Posterior cingulate gyrus (tissue), 11 donors: ENCODE measurements around the gene TOE1.

ENCODE experiments used
- DNase-seq, 10 donors: peaks; one replicate each; pipeline versions ENCODE4 v3.0.0 to v3.0.0-alpha.2; 2020 to 2021; ENCODE audit warnings: mixed read lengths in 3 of 10
- intact Hi-C: fragments of 100-400 bp; cut with DNase I; formaldehyde crosslinking; loops from one replicate; pipeline ENCODE4 v1.15.1; 2023

Gene TOE1

GRCh38 chr1:45325851-45326506, 14.0 kb upstream of the TOE1 start:
- no peak for DNase-seq
- intact Hi-C loops, result no loop called here

- intact Hi-C loops, result no loop called here
Observed at GRCh38 chr1:45326627-45327623, 13.0 kb upstream of the TOE1 start, which contains the start of gene HPDL. TSS of gene HPDL (plus strand) at chr1:45326895. CDS start at chr1:45327149, 254 bp downstream.

GRCh38 chr1:45327644-45328515, 12.1 kb upstream of the TOE1 start:
- peak in 1 of 10 donors; percentile 78 for DNase-seq

More at GRCh38 chr1:45326627-45327623, 13.0 kb upstream of the TOE1 start, which contains the start of gene HPDL:
- DNase-seq, result peak; percentile 57 to 93 (median 72)

GRCh38 chr1:45328680-45329079, 11.3 kb upstream of the TOE1 start:
- intact Hi-C loops, result no loop called here
- DNase-seq, result no peak

More at GRCh38 chr1:45327644-45328515, 12.1 kb upstream of the TOE1 start:
- intact Hi-C loops, result no loop called here

GRCh38 chr1:45329445-45329844, 10.5 kb upstream of the TOE1 start:
- DNase-seq, result no peak
- intact Hi-C loops, result no loop called here

GRCh38 chr1:45331436-45332345, 8.3 kb upstream of the TOE1 start:
- no peak for DNase-seq
- intact Hi-C loops, result no loop called here

GRCh38 chr1:45332346-45332720, 7.6 kb upstream of the TOE1 start:
- DNase-seq, result no peak
- intact Hi-C loops, result no loop called here

GRCh38 chr1:45334308-45335245, 5.4 kb upstream of the TOE1 start:
- DNase-seq, result peak in 1 of 10 donors; percentile 18
- intact Hi-C loops, result no loop called here

- intact Hi-C loops, result no loop called here
- DNase-seq, result no peak
Observed at GRCh38 chr1:45335855-45336324, 4.1 kb upstream of the TOE1 start.

GRCh38 chr1:45337630-45338325, 2.2 kb upstream of the TOE1 start:
- no peak for DNase-seq
- intact Hi-C loops, result no loop called here

- intact Hi-C loops, result loop anchor here (1.0 to 5.0 kb wide), 2 partner anchors 38 to 151 kb away; partner anchors contain the start of gene TESK2
- no peak for DNase-seq
Observed at GRCh38 chr1:45340816-45341466, 971 bp downstream of the TOE1 start.

- intact Hi-C loops, result loop anchor here (5.0 kb wide), 1 partner anchor 148 kb away; the partner anchor contains the start of gene TESK2
Observed at GRCh38 chr1:45344499-45344898, 4.5 kb downstream of the TOE1 start.

GRCh38 chr1:45345014-45345413, 5.0 kb downstream of the TOE1 start:
- intact Hi-C loops, result no loop called here
- peak in 1 of 10 donors; percentile 80 for DNase-seq

More at GRCh38 chr1:45344499-45344898, 4.5 kb downstream of the TOE1 start:
- no peak for DNase-seq

GRCh38 chr1:45346473-45346872, 6.5 kb downstream of the TOE1 start:
- DNase-seq, result peak in 1 of 10 donors; percentile 13
- intact Hi-C loops, result no loop called here

GRCh38 chr1:45348020-45348419, 8.1 kb downstream of the TOE1 start:
- no peak for DNase-seq
- intact Hi-C loops, result no loop called here

GRCh38 chr1:45348609-45348965, 8.6 kb downstream of the TOE1 start:
- DNase-seq, result no peak
- intact Hi-C loops, result no loop called here
